GM12878 (cell line): ENCODE measurements around the gene ITPR2. TPM values are rescaled to one million over a fixed set of nuclear protein-coding genes. Genes with fewer than 3 reads are reported as not detected.
A peak's percentile ranks its signal among the peaks of the same experiment; 100 is the strongest.

ENCODE experiments used
- ATAC-seq: fragments of 200-7000 bp; cut with Tn5 transposase; 3 replicates; pipeline ENCODE4 v1.9.1; 2020; ENCODE audit warnings: mild to moderate bottlenecking, moderate library complexity
- BruUV-seq: library from RNA; stranded (reverse); fragments of 400-500 nt; replicated peaks from 2 replicates; lab custom pipeline; 2021; lab: Mats Ljungman, UMichigan
- CTCF ChIA-PET: fragments of 300-600 bp; sonication (Branson Sonifier 250); formaldehyde crosslinking; extraction: SDS; loops from one replicate; lab custom pipeline; 2021; ENCODE audit warnings: inconsistent platforms; lab: Yijun Ruan, JAX
- POLR2A ChIA-PET: fragments of 350-600 bp; formaldehyde crosslinking; extraction: SDS; loops from one replicate; lab custom pipeline; 2021; ENCODE audit warnings: inconsistent platforms; lab: Charles Lee
- RAD21 ChIA-PET: fragments of 300-600 bp; sonication (Branson Sonifier 250); formaldehyde crosslinking; loops from one replicate; lab custom pipeline; 2023; ENCODE audit warnings: antibody characterized with exemption; ENCODE audit not compliant: unreplicated experiment; lab: Charles Lee
- SMC1A ChIA-PET: fragments of 300-600 bp; sonication (Branson Sonifier 250); formaldehyde crosslinking; loops from one replicate; lab custom pipeline; 2023; ENCODE audit not compliant: unreplicated experiment, uncharacterized antibody; lab: Charles Lee
- DNase-seq: peaks from one replicate; pipeline ENCODE4 v3.0.0-alpha.2; 2011; ENCODE audit warnings: low read depth, low spot score
- FAIRE-seq: peaks from 3 replicates; lab custom pipeline; 2011; peaks lifted over from hg19 to GRCh38; lab: Jason Lieb, UNC
- H2AFZ ChIP-seq: 2 replicates; pipeline ENCODE4 v1.6.0; 2011; ENCODE audit warnings: low read depth, low read length, control low read depth; ENCODE audit not compliant: control insufficient read depth
- H3K27ac ChIP-seq: 2 replicates; pipeline ENCODE4 v1.5.1; 2011; ENCODE audit warnings: control low read depth; ENCODE audit not compliant: control insufficient read depth, insufficient read depth
- H3K27me3 ChIP-seq, 2 experiments: replicated peaks in 1 of 2; 2 replicates each; pipeline versions ENCODE4 v1.6.0 to v1.6.1; 2011; ENCODE audit warnings: low read length in 1 of 2; ENCODE audit not compliant: control insufficient read depth in 2 of 2, insufficient read depth in 2 of 2
- H3K36me3 ChIP-seq, 2 experiments: 2 replicates each; pipeline ENCODE4 v1.5.1; 2011; ENCODE audit warnings: low read length in 1 of 2; ENCODE audit not compliant: control insufficient read depth in 2 of 2, insufficient read depth in 2 of 2
- H3K4me1 ChIP-seq: 2 replicates; pipeline ENCODE4 v1.6.1; 2011; ENCODE audit warnings: mild to moderate bottlenecking, low read length, moderate library complexity, mixed read lengths; ENCODE audit not compliant: control insufficient read depth, insufficient read depth
- H3K4me2 ChIP-seq: 2 replicates; pipeline ENCODE4 v1.6.0; 2011; ENCODE audit warnings: control low read depth; ENCODE audit not compliant: control insufficient read depth, insufficient read depth
- H3K4me3 ChIP-seq: fragments of 200-600 bp; sonication (generic); 2 replicates; pipeline ENCODE4 v1.5.1; 2016
- H3K79me2 ChIP-seq: 2 replicates; pipeline ENCODE4 v1.6.0; 2011; ENCODE audit warnings: low read length; ENCODE audit not compliant: control insufficient read depth, insufficient read depth
- H3K9ac ChIP-seq: 2 replicates; pipeline ENCODE4 v1.8.0; 2011; ENCODE audit warnings: low read length, control low read depth, mixed read lengths; ENCODE audit not compliant: control insufficient read depth, insufficient read depth
- H3K9me3 ChIP-seq: replicated peaks from 3 replicates; pipeline ENCODE4 v1.5.1; 2011; ENCODE audit warnings: mild to moderate bottlenecking, low read length; ENCODE audit not compliant: control insufficient read depth, insufficient read depth
- H4K20me1 ChIP-seq: 2 replicates; pipeline ENCODE4 v1.6.0; 2011; ENCODE audit not compliant: control insufficient read depth, insufficient read depth
- CREB1 ChIP-seq: IDR thresholded peaks from 2 replicates; pipeline ENCODE4 v1.6.1; 2012; ENCODE audit warnings: low read depth, mild to moderate bottlenecking, inconsistent platforms
- IKZF1 ChIP-seq: fragments of 450-650 bp; conservative IDR thresholded peaks from 2 replicates; pipeline ENCODE4 v1.6.1; 2017; ENCODE audit warnings: antibody characterized with exemption, mild to moderate bottlenecking
- RUNX3 ChIP-seq: IDR thresholded peaks from 2 replicates; pipeline ENCODE4 v1.6.1; 2012; ENCODE audit warnings: low read length, inconsistent platforms
- SMAD1 ChIP-seq: fragments of 450-650 bp; IDR thresholded peaks from 2 replicates; pipeline ENCODE4 v1.6.1; 2018; ENCODE audit warnings: mild to moderate bottlenecking, low read depth; ENCODE audit not compliant: partially characterized antibody
- WGBS: methylation state at CpG from one replicate; pipeline ENCODE4 v1.1.6; 2016; ENCODE audit warnings: low lambda C conversion rate; ENCODE audit not compliant: insufficient replicate concordance, insufficient coverage; ENCODE audit errors: missing lambda C conversion rate; 5-methylcytosine and 5-hydroxymethylcytosine counted together
- in situ Hi-C: fragments of 300-500 bp; cut with MboI; formaldehyde crosslinking; loops from 9 replicates; pipeline ENCODE4 v1.14.3; 2018; ENCODE audit warnings: mixed read lengths
- intact Hi-C: fragments of 100-400 bp; cut with micrococcal nuclease; formaldehyde crosslinking; loops from one replicate; pipeline ENCODE4 v1.14.2; 2022; ENCODE audit not compliant: unreplicated experiment
- polyA plus RNA-seq, 11 experiments: library from polyadenylated mRNA; depleted of rRNA in 4 of 11; unstranded in 6 of 11; stranded (reverse) in 5 of 11; fragments of >200 nt; fragmentation: Nextera tagmentation in 4 of 11; fragmentation: Illumina TruSeq in 1 of 11; extraction: Ambion mirVana in 4 of 11; extraction: Trizol in 1 of 11; gene quantifications; 1 replicate in 1 of 11; 2 replicates in 10 of 11; pipeline versions ENCODE4 v1.2.1 to v1.2.3, GENCODE V29; 2011 to 2016; ENCODE audit warnings: inconsistent platforms in 2 of 11, missing spikeins in 2 of 11, low read depth in 1 of 11
- total RNA-seq, 4 experiments: library from RNA; depleted of rRNA in 3 of 4; stranded (reverse); fragments of >200 nt in 3 of 4; fragmentation: Illumina TruSeq in 1 of 4; extraction: Trizol in 1 of 4; gene quantifications; 2 replicates each; pipeline versions ENCODE4 v1.2.1 to v1.2.3, GENCODE V29; 2013 to 2021
- TF ChIP-seq, protein P1 (sequence below): fragments of 450-650 bp; IDR thresholded peaks from 2 replicates; pipeline ENCODE4 v1.6.1; 2014; ENCODE audit warnings: mild to moderate bottlenecking

ITPR2 gene
- total and polyA plus RNA-seq, 10 of the 15 experiments (the other 5 are each of a cell fraction or from before 2014, with no cell fraction given), result 7.5 to 76.2 (median 47.1) TPM

GRCh38 chr12:26855337-26855736 lies 22.3 kb upstream of the ITPR2 start:
- intact Hi-C loops, result loop anchor here (10.0 kb wide), 1 partner anchor 1481 kb away; no protein-coding TSS in a partner anchor
- no TSS peak for BruUV-seq
- FAIRE-seq (no peak), ATAC-seq (peak; percentile 24; the same call in 1 of the 3 replicates), DNase-seq (no peak)
- no peak overlapping the region for H3K27ac ChIP-seq
- no peaks in the 10 kb centered on the region for H3K9me3 ChIP-seq
- peaks cover 3% of the 10 kb centered on the region; the same call in 1 of the 2 replicates for H3K4me1 ChIP-seq
- SMC1A ChIA-PET, result interaction anchor here (0.8 to 7.8 kb wide), 12 partner anchors 8 to 156 kb away, joined by 3 to 98 read pairs (median 4); no protein-coding TSS in a partner anchor
- H3K79me2 ChIP-seq, result no peaks in the 10 kb centered on the region
- in situ Hi-C loops, result no loop called here
- H3K4me2 ChIP-seq, result no peak overlapping the region
- H3K36me3 ChIP-seq, result no peaks in the 10 kb centered on the region
- POLR2A ChIA-PET, result interaction anchor here (0.5 to 2.2 kb wide), 3 partner anchors 21 to 98 kb away, joined by 3 to 8 read pairs (median 6); no protein-coding TSS in a partner anchor
- H4K20me1 ChIP-seq, result no peaks in the 10 kb centered on the region
- H3K4me3 ChIP-seq, result no peak overlapping the region
- 0% methylated on average over 1 of the region's 1 CpG for WGBS
- CTCF ChIA-PET, result interaction anchor here (0.7 to 7.2 kb wide), 12 partner anchors 8 to 530 kb away, joined by 3 to 115 read pairs (median 11); partner anchors contain the start of gene ITPR2
- RAD21 ChIA-PET, result interaction anchor here (0.8 to 2.4 kb wide), 10 partner anchors 12 to 160 kb away, joined by 3 to 29 read pairs (median 8); partner anchors contain the start of gene ITPR2
- no peak overlapping the region for H3K9ac ChIP-seq
- H3K27me3 ChIP-seq, result no peaks in the 10 kb centered on the region
- H2AFZ ChIP-seq, result no peak overlapping the region
- peak; percentile 13; the same call in 1 of the 2 replicates for TF ChIP-seq IKZF1
- peak; percentile 31; the same call in 1 of the 2 replicates for TF ChIP-seq RUNX3
- TF ChIP-seq, protein P1, sequence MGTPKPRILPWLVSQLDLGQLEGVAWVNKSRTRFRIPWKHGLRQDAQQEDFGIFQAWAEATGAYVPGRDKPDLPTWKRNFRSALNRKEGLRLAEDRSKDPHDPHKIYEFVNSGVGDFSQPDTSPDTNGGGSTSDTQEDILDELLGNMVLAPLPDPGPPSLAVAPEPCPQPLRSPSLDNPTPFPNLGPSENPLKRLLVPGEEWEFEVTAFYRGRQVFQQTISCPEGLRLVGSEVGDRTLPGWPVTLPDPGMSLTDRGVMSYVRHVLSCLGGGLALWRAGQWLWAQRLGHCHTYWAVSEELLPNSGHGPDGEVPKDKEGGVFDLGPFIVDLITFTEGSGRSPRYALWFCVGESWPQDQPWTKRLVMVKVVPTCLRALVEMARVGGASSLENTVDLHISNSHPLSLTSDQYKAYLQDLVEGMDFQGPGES, result no peak

- no peaks in the 10 kb centered on the region for H3K9me3 ChIP-seq
- FAIRE-seq (no peak), DNase-seq (no peak), ATAC-seq (peak; percentile 14; the same call in 1 of the 3 replicates)
- no peak for TF ChIP-seq SMAD1
- no peak for TF ChIP-seq CREB1
- peaks cover 3% of the 10 kb centered on the region; the same call in 1 of the 2 replicates for H3K4me1 ChIP-seq
- no peak overlapping the region for H3K27ac ChIP-seq
- WGBS, result 0% methylated on average over 2 of the region's 2 CpGs
- peak overlapping the region; percentile 37 for H2AFZ ChIP-seq
- ChIA-PET SMC1A (interaction anchor here (1.1 to 7.8 kb wide), 7 partner anchors 10 to 158 kb away, joined by 3 to 98 read pairs (median 11); no protein-coding TSS in a partner anchor), CTCF (interaction anchor here (0.9 to 7.2 kb wide), 12 partner anchors 10 to 162 kb away, joined by 3 to 115 read pairs (median 8); no protein-coding TSS in a partner anchor), POLR2A (interaction anchor here (1.1 to 2.2 kb wide), 2 partner anchors 22 to 31 kb away, joined by 6 to 8 read pairs; no protein-coding TSS in a partner anchor), RAD21 (interaction anchor here (1.0 to 2.4 kb wide), 9 partner anchors 16 to 161 kb away, joined by 3 to 29 read pairs (median 9); partner anchors contain the start of gene TM7SF3)
- no peaks in the 10 kb centered on the region for H3K27me3 ChIP-seq
- no peak overlapping the region for H3K9ac ChIP-seq
- H4K20me1 ChIP-seq, result no peaks in the 10 kb centered on the region
- in situ Hi-C loops, result no loop called here
- H3K79me2 ChIP-seq, result no peaks in the 10 kb centered on the region
- no peak overlapping the region for H3K4me2 ChIP-seq
- H3K4me3 ChIP-seq, result no peak overlapping the region
- no TSS peak for BruUV-seq
- intact Hi-C loops, result loop anchor here (1.0 to 10.0 kb wide), 2 partner anchors 31 to 1479 kb away; no protein-coding TSS in a partner anchor
- H3K36me3 ChIP-seq, result no peaks in the 10 kb centered on the region
These were observed 21.0 kb upstream of the ITPR2 start for GRCh38 chr12:26854031-26854390.
